WTC11 (cell line): ENCODE measurements around the gene NTN3. TPM values are rescaled to one million over a fixed set of nuclear protein-coding genes. Genes with fewer than 3 reads are reported as not detected.
A peak's percentile ranks its signal among the peaks of the same experiment; 100 is the strongest.

Experiments used
- ATF1 ChIP-seq: sonication (generic); formaldehyde crosslinking; IDR thresholded peaks from 2 replicates; pipeline ENCODE4 v1.8.1; 2023; ENCODE audit warnings: mild to moderate bottlenecking, moderate library complexity, missing genetic modification reagents
- CREB1 ChIP-seq: sonication (generic); formaldehyde crosslinking; IDR thresholded peaks from 2 replicates; pipeline ENCODE4 v1.8.0; 2023; ENCODE audit warnings: mild to moderate bottlenecking, missing genetic modification reagents
- ELF4 ChIP-seq: sonication (generic); formaldehyde crosslinking; IDR thresholded peaks from 2 replicates; pipeline ENCODE4 v1.8.1; 2022; ENCODE audit warnings: low read depth, mild to moderate bottlenecking, moderate library complexity, missing genetic modification reagents
- ESRRA ChIP-seq: sonication (generic); formaldehyde crosslinking; IDR thresholded peaks from 2 replicates; pipeline ENCODE4 v1.8.1; 2022; ENCODE audit warnings: mild to moderate bottlenecking, missing genetic modification reagents, borderline replicate concordance
- FOXP1 ChIP-seq: sonication (generic); formaldehyde crosslinking; IDR thresholded peaks from 2 replicates; pipeline ENCODE4 v1.8.0; 2022; ENCODE audit warnings: missing genetic modification reagents, mild to moderate bottlenecking, moderate library complexity, borderline replicate concordance
- JAZF1 ChIP-seq: fragments of 250-450 bp; sonication (Bioruptor Pico); IDR thresholded peaks from 2 replicates; pipeline ENCODE4 v1.9.0; 2021; ENCODE audit warnings: moderate library complexity, mild to moderate bottlenecking, inconsistent platforms
- JUN ChIP-seq: sonication (generic); formaldehyde crosslinking; IDR thresholded peaks from 2 replicates; pipeline ENCODE4 v1.8.0; 2023; ENCODE audit warnings: mild to moderate bottlenecking, missing genetic modification reagents
- MYBL2 ChIP-seq: sonication (generic); formaldehyde crosslinking; IDR thresholded peaks from 2 replicates; pipeline ENCODE4 v1.8.1; 2023; ENCODE audit warnings: mild to moderate bottlenecking, moderate library complexity, missing genetic modification reagents
- NFE2L1 ChIP-seq: sonication (generic); formaldehyde crosslinking; IDR thresholded peaks from 2 replicates; pipeline ENCODE4 v1.8.1; 2023; ENCODE audit warnings: missing genetic modification reagents
- NR1H2 ChIP-seq: sonication (generic); formaldehyde crosslinking; IDR thresholded peaks from 2 replicates; pipeline ENCODE4 v1.9.0; 2021; ENCODE audit warnings: mild to moderate bottlenecking, moderate library complexity, missing genetic modification reagents
- OVOL2 ChIP-seq: fragments of 250-450 bp; sonication (Bioruptor Pico); IDR thresholded peaks from 2 replicates; pipeline ENCODE4 v1.9.0; 2021; ENCODE audit warnings: mild to moderate bottlenecking, borderline replicate concordance
- SMAD3 ChIP-seq: sonication (generic); formaldehyde crosslinking; IDR thresholded peaks from 2 replicates; pipeline ENCODE4 v1.8.0; 2022; ENCODE audit warnings: missing genetic modification reagents, mild to moderate bottlenecking, borderline replicate concordance
- TP53 ChIP-seq: sonication (generic); formaldehyde crosslinking; IDR thresholded peaks from 2 replicates; pipeline ENCODE4 v1.8.1; 2023; ENCODE audit warnings: mild to moderate bottlenecking, missing genetic modification reagents
- ZNF121 ChIP-seq: sonication (generic); formaldehyde crosslinking; IDR thresholded peaks from 2 replicates; pipeline ENCODE4 v1.8.0; 2023; ENCODE audit warnings: missing genetic modification reagents
- ZNF396 ChIP-seq: fragments of 250-450 bp; sonication (Bioruptor Pico); IDR thresholded peaks from 2 replicates; pipeline ENCODE4 v1.8.0; 2021; ENCODE audit warnings: mild to moderate bottlenecking, moderate library complexity, borderline replicate concordance
- total RNA-seq: library from RNA; stranded (reverse); gene quantifications from 3 replicates; pipeline ENCODE4 v1.2.3, GENCODE V29; 2021
- TF ChIP-seq, protein P1 (sequence below): sonication (generic); formaldehyde crosslinking; IDR thresholded peaks from 2 replicates; pipeline ENCODE4 v1.8.0; 2022; ENCODE audit warnings: mild to moderate bottlenecking, missing genetic modification reagents
- TF ChIP-seq, protein P2 (sequence below): sonication (generic); formaldehyde crosslinking; IDR thresholded peaks from 2 replicates; pipeline ENCODE4 v1.8.1; 2023; ENCODE audit warnings: mild to moderate bottlenecking, missing genetic modification reagents
- TF ChIP-seq, protein P3 (sequence below): sonication (generic); formaldehyde crosslinking; IDR thresholded peaks from 2 replicates; pipeline ENCODE4 v1.8.1; 2023; ENCODE audit warnings: mild to moderate bottlenecking, moderate library complexity, missing genetic modification reagents
- TF ChIP-seq, protein P4 (sequence below): sonication (generic); formaldehyde crosslinking; IDR thresholded peaks from 2 replicates; pipeline ENCODE4 v1.8.0; 2022; ENCODE audit warnings: mild to moderate bottlenecking, missing genetic modification reagents
- TF ChIP-seq, protein P5 (sequence below): sonication (generic); formaldehyde crosslinking; IDR thresholded peaks from 2 replicates; pipeline ENCODE4 v1.8.0; 2023; ENCODE audit warnings: missing genetic modification reagents
- TF ChIP-seq, protein P6 (sequence below): fragments of 250-450 bp; sonication (Bioruptor Pico); IDR thresholded peaks from 2 replicates; pipeline ENCODE4 v1.9.0; 2021; ENCODE audit warnings: mild to moderate bottlenecking

NTN3 gene
- total RNA-seq, 1 experiment from 2014 or later: 0.92 TPM

DNA sequence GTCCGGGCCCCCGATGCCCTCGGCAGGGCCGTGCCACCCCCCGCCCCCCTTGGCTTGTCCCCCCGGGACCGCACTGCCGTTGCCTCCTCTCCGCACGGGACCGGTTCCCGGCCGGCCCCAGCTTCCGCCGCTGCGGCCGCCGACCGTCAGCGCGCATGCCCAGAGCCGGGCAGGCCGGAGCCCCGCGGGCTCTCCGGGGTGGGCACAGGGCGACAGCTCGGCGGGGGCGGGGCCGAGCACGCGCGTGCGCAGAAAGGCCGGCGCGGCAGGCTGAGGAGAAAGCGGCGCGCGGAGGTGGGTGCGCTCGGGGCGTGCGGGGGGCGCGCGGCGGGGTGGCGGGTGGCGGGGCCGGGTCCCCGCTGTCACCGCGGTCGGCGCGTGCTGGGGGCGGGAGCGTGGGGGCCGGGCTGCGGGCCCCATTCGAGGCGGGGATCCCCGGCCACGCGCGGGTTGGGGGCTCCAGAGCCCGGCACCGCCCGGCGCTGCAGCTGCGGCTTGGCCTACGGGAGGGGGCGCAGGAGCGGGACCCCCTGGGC is 3.8 kb downstream of the NTN3 start, which contains the start of gene TBC1D24 (continued):
- TF ChIP-seq, protein P1, sequence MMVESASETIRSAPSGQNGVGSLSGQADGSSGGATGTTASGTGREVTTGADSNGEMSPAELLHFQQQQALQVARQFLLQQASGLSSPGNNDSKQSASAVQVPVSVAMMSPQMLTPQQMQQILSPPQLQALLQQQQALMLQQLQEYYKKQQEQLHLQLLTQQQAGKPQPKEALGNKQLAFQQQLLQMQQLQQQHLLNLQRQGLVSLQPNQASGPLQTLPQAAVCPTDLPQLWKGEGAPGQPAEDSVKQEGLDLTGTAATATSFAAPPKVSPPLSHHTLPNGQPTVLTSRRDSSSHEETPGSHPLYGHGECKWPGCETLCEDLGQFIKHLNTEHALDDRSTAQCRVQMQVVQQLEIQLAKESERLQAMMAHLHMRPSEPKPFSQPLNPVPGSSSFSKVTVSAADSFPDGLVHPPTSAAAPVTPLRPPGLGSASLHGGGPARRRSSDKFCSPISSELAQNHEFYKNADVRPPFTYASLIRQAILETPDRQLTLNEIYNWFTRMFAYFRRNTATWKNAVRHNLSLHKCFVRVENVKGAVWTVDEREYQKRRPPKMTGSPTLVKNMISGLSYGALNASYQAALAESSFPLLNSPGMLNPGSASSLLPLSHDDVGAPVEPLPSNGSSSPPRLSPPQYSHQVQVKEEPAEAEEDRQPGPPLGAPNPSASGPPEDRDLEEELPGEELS (CRISPR knock-in tag): no peak
- no peak for TF ChIP-seq JUN (CRISPR knock-in tag)
- TF ChIP-seq MYBL2: no peak
- TF ChIP-seq OVOL2 (CRISPR knock-in tag): no peak
- no peak for TF ChIP-seq ZNF396 (CRISPR knock-in tag)
- TF ChIP-seq, protein P2, sequence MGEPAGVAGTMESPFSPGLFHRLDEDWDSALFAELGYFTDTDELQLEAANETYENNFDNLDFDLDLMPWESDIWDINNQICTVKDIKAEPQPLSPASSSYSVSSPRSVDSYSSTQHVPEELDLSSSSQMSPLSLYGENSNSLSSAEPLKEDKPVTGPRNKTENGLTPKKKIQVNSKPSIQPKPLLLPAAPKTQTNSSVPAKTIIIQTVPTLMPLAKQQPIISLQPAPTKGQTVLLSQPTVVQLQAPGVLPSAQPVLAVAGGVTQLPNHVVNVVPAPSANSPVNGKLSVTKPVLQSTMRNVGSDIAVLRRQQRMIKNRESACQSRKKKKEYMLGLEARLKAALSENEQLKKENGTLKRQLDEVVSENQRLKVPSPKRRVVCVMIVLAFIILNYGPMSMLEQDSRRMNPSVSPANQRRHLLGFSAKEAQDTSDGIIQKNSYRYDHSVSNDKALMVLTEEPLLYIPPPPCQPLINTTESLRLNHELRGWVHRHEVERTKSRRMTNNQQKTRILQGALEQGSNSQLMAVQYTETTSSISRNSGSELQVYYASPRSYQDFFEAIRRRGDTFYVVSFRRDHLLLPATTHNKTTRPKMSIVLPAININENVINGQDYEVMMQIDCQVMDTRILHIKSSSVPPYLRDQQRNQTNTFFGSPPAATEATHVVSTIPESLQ: no peak
- 0 out of 2 replicates have a peak, but pooled peaks have one; percentile 29 for TF ChIP-seq ESRRA
- TF ChIP-seq ELF4 (CRISPR knock-in tag): no peak
- TF ChIP-seq NR1H2 (CRISPR knock-in tag): no peak
- TF ChIP-seq, protein P3, sequence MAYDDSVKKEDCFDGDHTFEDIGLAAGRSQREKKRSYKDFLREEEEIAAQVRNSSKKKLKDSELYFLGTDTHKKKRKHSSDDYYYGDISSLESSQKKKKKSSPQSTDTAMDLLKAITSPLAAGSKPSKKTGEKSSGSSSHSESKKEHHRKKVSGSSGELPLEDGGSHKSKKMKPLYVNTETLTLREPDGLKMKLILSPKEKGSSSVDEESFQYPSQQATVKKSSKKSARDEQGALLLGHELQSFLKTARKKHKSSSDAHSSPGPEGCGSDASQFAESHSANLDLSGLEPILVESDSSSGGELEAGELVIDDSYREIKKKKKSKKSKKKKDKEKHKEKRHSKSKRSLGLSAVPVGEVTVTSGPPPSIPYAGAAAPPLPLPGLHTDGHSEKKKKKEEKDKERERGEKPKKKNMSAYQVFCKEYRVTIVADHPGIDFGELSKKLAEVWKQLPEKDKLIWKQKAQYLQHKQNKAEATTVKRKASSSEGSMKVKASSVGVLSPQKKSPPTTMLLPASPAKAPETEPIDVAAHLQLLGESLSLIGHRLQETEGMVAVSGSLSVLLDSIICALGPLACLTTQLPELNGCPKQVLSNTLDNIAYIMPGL (CRISPR knock-in tag): no peak; the same call in 1 of the 2 replicates
- TF ChIP-seq JAZF1: no peak
- TF ChIP-seq, protein P4, sequence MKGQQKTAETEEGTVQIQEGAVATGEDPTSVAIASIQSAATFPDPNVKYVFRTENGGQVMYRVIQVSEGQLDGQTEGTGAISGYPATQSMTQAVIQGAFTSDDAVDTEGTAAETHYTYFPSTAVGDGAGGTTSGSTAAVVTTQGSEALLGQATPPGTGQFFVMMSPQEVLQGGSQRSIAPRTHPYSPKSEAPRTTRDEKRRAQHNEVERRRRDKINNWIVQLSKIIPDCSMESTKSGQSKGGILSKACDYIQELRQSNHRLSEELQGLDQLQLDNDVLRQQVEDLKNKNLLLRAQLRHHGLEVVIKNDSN (CRISPR knock-in tag): no peak
- TF ChIP-seq NFE2L1 (CRISPR knock-in tag): no peak
- TF ChIP-seq CREB1 (CRISPR knock-in tag): 0 out of 2 replicates have a peak, but pooled peaks have one; percentile 14
- peak; percentile 35; the same call in 1 of the 2 replicates for TF ChIP-seq FOXP1 (CRISPR knock-in tag)
- TF ChIP-seq TP53 (CRISPR knock-in tag): no peak
- TF ChIP-seq ATF1 (CRISPR knock-in tag): no peak
- TF ChIP-seq ZNF121 (CRISPR knock-in tag): no peak
- TF ChIP-seq, protein P5, sequence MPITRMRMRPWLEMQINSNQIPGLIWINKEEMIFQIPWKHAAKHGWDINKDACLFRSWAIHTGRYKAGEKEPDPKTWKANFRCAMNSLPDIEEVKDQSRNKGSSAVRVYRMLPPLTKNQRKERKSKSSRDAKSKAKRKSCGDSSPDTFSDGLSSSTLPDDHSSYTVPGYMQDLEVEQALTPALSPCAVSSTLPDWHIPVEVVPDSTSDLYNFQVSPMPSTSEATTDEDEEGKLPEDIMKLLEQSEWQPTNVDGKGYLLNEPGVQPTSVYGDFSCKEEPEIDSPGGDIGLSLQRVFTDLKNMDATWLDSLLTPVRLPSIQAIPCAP (CRISPR knock-in tag): no peak
- TF ChIP-seq SMAD3 (CRISPR knock-in tag): no peak
- TF ChIP-seq, protein P6, sequence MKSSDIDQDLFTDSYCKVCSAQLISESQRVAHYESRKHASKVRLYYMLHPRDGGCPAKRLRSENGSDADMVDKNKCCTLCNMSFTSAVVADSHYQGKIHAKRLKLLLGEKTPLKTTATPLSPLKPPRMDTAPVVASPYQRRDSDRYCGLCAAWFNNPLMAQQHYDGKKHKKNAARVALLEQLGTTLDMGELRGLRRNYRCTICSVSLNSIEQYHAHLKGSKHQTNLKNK (CRISPR knock-in tag): no peak
- TF ChIP-seq, all 79 proteins: peak for 4
